Measurements from ENCODE around the gene CTRB2. TPM values are rescaled to one million over a fixed set of nuclear protein-coding genes. Genes with fewer than 3 reads are reported as not detected.

Gene CTRB2
- total RNA-seq, 1 donor from 2014 or later: not detected

DNA sequence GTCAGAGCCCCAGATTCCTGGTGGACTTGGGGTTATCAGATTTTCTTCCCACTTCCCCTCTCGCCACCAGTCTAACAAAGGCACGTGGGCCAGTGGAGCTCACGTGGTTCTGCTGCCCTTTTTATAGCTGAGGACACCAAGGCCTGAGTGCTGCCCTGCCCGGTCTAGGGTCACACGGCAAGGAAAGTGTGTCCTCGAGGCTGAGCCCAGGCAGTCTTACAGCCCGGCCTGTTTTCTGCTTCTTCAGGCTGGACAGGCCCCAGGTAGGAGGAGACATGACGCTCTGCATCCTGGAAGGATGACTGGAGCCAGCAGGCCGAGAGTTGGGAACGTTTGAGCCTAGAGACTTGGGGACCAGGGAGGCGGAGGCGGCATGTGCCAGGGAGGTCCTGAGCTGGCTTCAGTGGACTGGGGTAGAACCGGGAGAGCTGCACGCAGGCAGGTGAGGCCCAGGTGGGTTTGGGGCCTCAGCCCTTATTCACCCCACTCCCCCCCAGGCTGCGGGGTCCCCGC lies 15.4 kb upstream of the CTRB2 start:
- H3K27ac Mint-ChIP-seq (ENCODE audit: unreplicated experiment): no peak overlapping the region
- DNase-seq (ENCODE audit: low read depth, low spot score): no peak
- peaks cover 3% of the 10 kb centered on the region for H3K27me3 Mint-ChIP-seq (ENCODE audit: low read depth)
- H3K4me1 Mint-ChIP-seq: no peaks in the 10 kb centered on the region
- H3K4me3 Mint-ChIP-seq: no peak overlapping the region
- no peaks in the 10 kb centered on the region for H3K36me3 Mint-ChIP-seq (ENCODE audit: low read depth)
- TF ChIP-seq, protein P1, sequence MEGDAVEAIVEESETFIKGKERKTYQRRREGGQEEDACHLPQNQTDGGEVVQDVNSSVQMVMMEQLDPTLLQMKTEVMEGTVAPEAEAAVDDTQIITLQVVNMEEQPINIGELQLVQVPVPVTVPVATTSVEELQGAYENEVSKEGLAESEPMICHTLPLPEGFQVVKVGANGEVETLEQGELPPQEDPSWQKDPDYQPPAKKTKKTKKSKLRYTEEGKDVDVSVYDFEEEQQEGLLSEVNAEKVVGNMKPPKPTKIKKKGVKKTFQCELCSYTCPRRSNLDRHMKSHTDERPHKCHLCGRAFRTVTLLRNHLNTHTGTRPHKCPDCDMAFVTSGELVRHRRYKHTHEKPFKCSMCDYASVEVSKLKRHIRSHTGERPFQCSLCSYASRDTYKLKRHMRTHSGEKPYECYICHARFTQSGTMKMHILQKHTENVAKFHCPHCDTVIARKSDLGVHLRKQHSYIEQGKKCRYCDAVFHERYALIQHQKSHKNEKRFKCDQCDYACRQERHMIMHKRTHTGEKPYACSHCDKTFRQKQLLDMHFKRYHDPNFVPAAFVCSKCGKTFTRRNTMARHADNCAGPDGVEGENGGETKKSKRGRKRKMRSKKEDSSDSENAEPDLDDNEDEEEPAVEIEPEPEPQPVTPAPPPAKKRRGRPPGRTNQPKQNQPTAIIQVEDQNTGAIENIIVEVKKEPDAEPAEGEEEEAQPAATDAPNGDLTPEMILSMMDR (conservative IDR thresholded peaks at IDR 0.05): no peak
- no peaks in the 10 kb centered on the region for H3K9me3 Mint-ChIP-seq

DNA sequence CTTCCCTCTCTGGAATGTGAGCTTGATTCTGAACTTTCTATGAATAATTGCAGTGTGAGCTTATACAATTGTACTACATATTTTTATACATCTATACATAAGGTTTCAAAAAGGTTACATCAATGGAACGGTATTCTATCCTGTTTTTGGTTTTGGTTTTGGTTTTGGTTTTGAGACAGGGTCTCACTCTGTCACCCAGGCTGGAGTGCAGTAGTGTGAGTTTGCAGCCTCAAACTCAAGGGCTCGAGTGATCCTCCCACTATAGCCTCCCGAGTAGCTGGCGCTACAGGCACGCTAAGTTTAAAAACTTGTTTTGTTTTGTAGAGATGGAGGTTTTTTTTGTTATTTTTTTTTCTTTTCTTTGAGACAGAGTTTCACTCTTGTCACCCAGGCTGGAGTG lies 12.9 kb upstream of the CTRB2 start:
- H3K9me3 Mint-ChIP-seq: no peaks in the 10 kb centered on the region
- no peaks in the 10 kb centered on the region for H3K36me3 Mint-ChIP-seq (ENCODE audit: low read depth)
- H3K4me3 Mint-ChIP-seq: no peak overlapping the region
- no peak overlapping the region for H3K27ac Mint-ChIP-seq (ENCODE audit: unreplicated experiment)
- no peaks in the 10 kb centered on the region for H3K4me1 Mint-ChIP-seq
- DNase-seq (ENCODE audit: low read depth, low spot score): no peak
- peaks cover 3% of the 10 kb centered on the region for H3K27me3 Mint-ChIP-seq (ENCODE audit: low read depth)
- TF ChIP-seq, protein P1 (conservative IDR thresholded peaks at IDR 0.05): no peak

DNA sequence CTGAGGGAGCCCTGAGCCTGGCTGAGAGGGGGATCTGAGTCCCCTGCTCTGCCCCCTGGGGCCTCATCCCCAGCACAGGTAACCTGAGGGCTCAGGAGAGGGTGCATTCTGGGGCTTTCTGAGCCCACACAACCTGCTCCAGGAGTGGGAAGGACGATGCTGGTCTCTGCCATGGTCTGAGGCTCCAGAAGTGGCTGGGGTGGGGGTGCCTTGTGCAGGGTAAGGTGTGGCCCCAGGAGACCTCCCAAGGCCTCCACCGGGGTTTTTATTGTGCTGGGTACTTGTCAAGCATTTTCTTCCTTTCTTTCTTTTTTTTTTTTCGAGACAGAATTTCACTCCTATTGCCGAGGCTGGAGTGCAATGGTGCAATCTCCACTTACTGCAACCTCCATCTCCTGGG lies 12.1 kb upstream of the CTRB2 start:
- Mint-ChIP-seq H3K9me3 (no peaks in the 10 kb centered on the region), H3K36me3 (ENCODE audit: low read depth) (no peaks in the 10 kb centered on the region), H3K4me3 (no peak overlapping the region), H3K27me3 (ENCODE audit: low read depth) (peaks cover under 1% of the 10 kb centered on the region), H3K27ac (ENCODE audit: unreplicated experiment) (no peak overlapping the region), H3K4me1 (no peaks in the 10 kb centered on the region)
- DNase-seq (ENCODE audit: low read depth, low spot score): no peak
- TF ChIP-seq, protein P1 (conservative IDR thresholded peaks at IDR 0.05): no peak

DNA sequence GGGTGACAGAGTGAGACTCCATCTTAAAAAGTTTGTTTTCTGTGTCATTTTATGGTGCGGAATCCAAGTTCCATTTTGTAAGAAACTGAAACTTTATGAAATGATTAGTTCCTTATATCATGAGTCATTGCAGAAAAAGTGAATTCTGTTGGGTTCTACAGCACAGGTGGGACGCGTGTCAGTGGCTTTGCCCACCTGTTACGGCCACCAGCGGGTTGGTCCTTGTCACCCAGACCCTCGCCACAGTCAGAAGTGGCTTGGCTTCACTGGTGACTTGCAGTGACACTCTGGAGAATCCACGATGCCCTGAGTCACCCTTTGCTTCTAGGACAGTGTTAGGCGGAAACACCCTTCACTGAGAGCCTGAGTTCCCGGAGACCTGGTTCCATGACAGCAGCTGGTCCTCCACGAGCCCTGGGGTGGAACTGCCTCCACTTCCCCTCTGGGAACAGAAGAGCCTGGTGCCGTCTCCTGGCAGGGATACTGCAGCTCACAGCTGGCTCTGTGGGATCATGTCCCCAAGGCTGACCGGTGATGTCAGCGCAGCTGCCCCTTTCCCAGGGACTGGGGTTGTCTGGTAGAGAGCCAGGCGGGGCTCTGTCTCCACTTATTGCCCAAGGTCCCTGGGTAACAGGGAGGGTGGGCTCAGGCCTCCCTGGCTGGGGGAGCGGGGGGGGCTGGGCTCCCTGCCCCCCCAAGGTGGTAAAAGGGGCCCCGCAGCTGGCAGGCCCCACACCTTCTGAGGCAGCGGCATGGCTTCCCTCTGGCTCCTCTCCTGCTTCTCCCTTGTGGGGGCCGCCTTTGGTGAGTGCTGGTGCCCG lies 11.5 kb upstream of the CTRB2 start, which contains the start of gene CTRB1:
CTRB1 (plus strand) TSS at position 733 of the 821 bp plus-strand sequence; CDS start at position 753, 20 bp downstream.
- Mint-ChIP-seq H3K4me3 (no peak within 1 kb of the TSS), H3K36me3 (ENCODE audit: low read depth) (no peaks in the 10 kb centered on the region), H3K9me3 (no peaks in the 10 kb centered on the region), H3K27ac (ENCODE audit: unreplicated experiment) (no peak within 1 kb of the TSS), H3K27me3 (ENCODE audit: low read depth) (no peaks in the 10 kb centered on the region), H3K4me1 (no peaks in the 10 kb centered on the region)
- no peak for DNase-seq (ENCODE audit: low read depth, low spot score)
- TF ChIP-seq, protein P1 (conservative IDR thresholded peaks at IDR 0.05): no peak

DNA sequence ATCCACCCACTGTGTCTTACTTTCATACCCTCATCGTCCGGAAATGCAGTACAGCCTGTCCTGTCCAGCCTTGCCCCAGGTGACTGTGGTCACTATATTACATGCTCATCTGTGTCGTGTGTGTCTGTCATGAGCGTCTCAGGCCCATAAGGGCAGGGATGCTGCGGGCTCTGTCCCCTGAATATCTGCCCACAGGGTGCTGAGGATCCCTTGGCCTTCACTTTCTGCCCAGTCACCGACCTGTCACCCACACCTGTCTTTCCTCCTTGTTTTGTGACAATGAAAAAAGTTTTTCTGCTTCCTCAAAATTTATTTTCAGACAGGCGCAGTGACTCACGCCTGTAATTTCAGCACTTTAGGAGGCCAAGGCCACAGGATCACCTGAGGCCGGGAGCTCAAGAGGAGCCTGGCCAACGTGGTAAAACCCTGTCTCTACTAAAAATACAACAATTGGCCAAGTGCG lies 10.5 kb upstream of the CTRB2 start:
- Mint-ChIP-seq H3K9me3 (no peaks in the 10 kb centered on the region), H3K4me3 (no peak overlapping the region), H3K4me1 (no peaks in the 10 kb centered on the region), H3K27ac (ENCODE audit: unreplicated experiment) (no peak overlapping the region), H3K27me3 (ENCODE audit: low read depth) (no peaks in the 10 kb centered on the region), H3K36me3 (ENCODE audit: low read depth) (no peaks in the 10 kb centered on the region)
- DNase-seq (ENCODE audit: low read depth, low spot score): no peak
- TF ChIP-seq, protein P1 (conservative IDR thresholded peaks at IDR 0.05): no peak
